Mammary epithelial cell (primary cell): ENCODE measurements around the gene KRTAP13-1.

Experiments used
- CTCF ChIP-seq, 2 donors: IDR thresholded peaks in 1 of 2; conservative IDR thresholded peaks in 1 of 2; 2 replicates each; pipeline ENCODE4 v1.5.1; 2011 to 2012; ENCODE audit warnings: inconsistent platforms in 2 of 2, low read length in 2 of 2, mild to moderate bottlenecking in 2 of 2, control low read depth in 1 of 2, low read depth in 1 of 2; ENCODE audit not compliant: insufficient read depth in 1 of 2; ENCODE audit errors: extremely low read depth in 1 of 2
- EZH2 ChIP-seq: IDR thresholded peaks from 2 replicates; pipeline ENCODE4 v1.6.1; 2012; ENCODE audit warnings: low read length, inconsistent platforms, borderline replicate concordance

GRCh38 chr21:30444204-30444603, 48.4 kb downstream of the KRTAP13-1 start:
- TF ChIP-seq CTCF (conservative IDR thresholded peaks at IDR 0.05 in 1 of 2, IDR thresholded peaks at IDR 0.05 in 1 of 2; ENCODE audit: extremely low read depth in 1 of 2, insufficient read depth in 1 of 2, low read depth in 1 of 2, low read length in 2 of 2) (peak in 1 of 2 donors; percentile 52), EZH2 (no peak)
